HL-60 (cell line): ENCODE data around the gene TESPA1.

Experiments used
- DNase-seq, 2 experiments: peaks; one replicate each; pipeline ENCODE4 v3.0.0-alpha.2; 2010 to 2020; ENCODE audit warnings: low read depth in 1 of 2, low spot score in 1 of 2
- H3K27ac ChIP-seq: fragments of 250-450 bp; sonication (Bioruptor Pico); replicated peaks from 2 replicates; pipeline ENCODE4 v1.5.1; 2020; ENCODE audit warnings: mild to moderate bottlenecking, moderate library complexity
- H3K27me3 ChIP-seq: fragments of 250-450 bp; sonication (Bioruptor Pico); 2 replicates; pipeline ENCODE4 v1.5.1; 2021; ENCODE audit warnings: mild to moderate bottlenecking, moderate library complexity; ENCODE audit not compliant: insufficient read depth, poor library complexity, severe bottlenecking
- H3K4me3 ChIP-seq: replicated peaks from 2 replicates; pipeline ENCODE4 v1.5.1; 2011; ENCODE audit warnings: mild to moderate bottlenecking, control low read depth, low read length; ENCODE audit not compliant: insufficient read depth
- GABPA ChIP-seq: IDR thresholded peaks from 2 replicates; pipeline ENCODE4 v1.6.1; 2012; ENCODE audit warnings: low read depth
- POLR2AphosphoS5 ChIP-seq: IDR thresholded peaks from 2 replicates; pipeline ENCODE4 v1.6.1; 2012; ENCODE audit warnings: low read depth
- SPI1 ChIP-seq: IDR thresholded peaks from 2 replicates; pipeline ENCODE4 v1.6.1; 2012; ENCODE audit warnings: low read depth, mild to moderate bottlenecking, borderline replicate concordance
- TF ChIP-seq, protein P1 (sequence below): IDR thresholded peaks from 2 replicates; pipeline ENCODE4 v1.6.1; 2012; ENCODE audit warnings: low read depth; ENCODE audit not compliant: insufficient replicate concordance
- TF ChIP-seq, protein P2 (sequence below): IDR thresholded peaks from one replicate; pipeline ENCODE4 v1.5.1; 2011; ENCODE audit warnings: low read length, control low read depth, inconsistent platforms; ENCODE audit not compliant: insufficient read depth

Gene TESPA1

DNA sequence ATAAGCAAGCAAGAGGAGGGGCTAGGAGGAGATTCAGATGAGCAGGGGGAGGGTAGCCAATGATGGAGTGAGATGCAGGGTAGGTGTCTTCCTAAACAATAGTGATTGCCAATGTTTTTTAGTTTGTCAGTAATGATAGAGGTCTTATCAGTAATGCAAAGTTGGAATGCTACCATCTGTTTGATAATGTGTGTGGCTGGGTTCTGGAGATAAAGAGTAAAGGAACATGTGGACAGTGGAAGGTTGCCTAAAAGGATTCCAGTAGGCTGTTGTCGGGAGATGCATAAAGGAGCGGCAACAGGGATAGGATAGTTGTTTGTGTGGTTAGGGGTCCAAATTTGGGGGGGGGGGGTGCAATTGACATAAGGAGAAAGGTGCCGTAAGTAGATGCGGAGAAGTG, 52.5 kb downstream of the TESPA1 start:
- Histone ChIP-seq H3K4me3 (no peak overlapping the region), H3K27ac (no peak overlapping the region), H3K27me3 (no peaks in the 10 kb centered on the region)
- DNase-seq, result no peak
- TF ChIP-seq, protein P1, sequence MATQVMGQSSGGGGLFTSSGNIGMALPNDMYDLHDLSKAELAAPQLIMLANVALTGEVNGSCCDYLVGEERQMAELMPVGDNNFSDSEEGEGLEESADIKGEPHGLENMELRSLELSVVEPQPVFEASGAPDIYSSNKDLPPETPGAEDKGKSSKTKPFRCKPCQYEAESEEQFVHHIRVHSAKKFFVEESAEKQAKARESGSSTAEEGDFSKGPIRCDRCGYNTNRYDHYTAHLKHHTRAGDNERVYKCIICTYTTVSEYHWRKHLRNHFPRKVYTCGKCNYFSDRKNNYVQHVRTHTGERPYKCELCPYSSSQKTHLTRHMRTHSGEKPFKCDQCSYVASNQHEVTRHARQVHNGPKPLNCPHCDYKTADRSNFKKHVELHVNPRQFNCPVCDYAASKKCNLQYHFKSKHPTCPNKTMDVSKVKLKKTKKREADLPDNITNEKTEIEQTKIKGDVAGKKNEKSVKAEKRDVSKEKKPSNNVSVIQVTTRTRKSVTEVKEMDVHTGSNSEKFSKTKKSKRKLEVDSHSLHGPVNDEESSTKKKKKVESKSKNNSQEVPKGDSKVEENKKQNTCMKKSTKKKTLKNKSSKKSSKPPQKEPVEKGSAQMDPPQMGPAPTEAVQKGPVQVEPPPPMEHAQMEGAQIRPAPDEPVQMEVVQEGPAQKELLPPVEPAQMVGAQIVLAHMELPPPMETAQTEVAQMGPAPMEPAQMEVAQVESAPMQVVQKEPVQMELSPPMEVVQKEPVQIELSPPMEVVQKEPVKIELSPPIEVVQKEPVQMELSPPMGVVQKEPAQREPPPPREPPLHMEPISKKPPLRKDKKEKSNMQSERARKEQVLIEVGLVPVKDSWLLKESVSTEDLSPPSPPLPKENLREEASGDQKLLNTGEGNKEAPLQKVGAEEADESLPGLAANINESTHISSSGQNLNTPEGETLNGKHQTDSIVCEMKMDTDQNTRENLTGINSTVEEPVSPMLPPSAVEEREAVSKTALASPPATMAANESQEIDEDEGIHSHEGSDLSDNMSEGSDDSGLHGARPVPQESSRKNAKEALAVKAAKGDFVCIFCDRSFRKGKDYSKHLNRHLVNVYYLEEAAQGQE, result no peak
- TF ChIP-seq POLR2AphosphoS5 (no peak), SPI1 (no peak), GABPA (no peak)
- TF ChIP-seq, protein P2, sequence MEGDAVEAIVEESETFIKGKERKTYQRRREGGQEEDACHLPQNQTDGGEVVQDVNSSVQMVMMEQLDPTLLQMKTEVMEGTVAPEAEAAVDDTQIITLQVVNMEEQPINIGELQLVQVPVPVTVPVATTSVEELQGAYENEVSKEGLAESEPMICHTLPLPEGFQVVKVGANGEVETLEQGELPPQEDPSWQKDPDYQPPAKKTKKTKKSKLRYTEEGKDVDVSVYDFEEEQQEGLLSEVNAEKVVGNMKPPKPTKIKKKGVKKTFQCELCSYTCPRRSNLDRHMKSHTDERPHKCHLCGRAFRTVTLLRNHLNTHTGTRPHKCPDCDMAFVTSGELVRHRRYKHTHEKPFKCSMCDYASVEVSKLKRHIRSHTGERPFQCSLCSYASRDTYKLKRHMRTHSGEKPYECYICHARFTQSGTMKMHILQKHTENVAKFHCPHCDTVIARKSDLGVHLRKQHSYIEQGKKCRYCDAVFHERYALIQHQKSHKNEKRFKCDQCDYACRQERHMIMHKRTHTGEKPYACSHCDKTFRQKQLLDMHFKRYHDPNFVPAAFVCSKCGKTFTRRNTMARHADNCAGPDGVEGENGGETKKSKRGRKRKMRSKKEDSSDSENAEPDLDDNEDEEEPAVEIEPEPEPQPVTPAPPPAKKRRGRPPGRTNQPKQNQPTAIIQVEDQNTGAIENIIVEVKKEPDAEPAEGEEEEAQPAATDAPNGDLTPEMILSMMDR, result no peak

DNA sequence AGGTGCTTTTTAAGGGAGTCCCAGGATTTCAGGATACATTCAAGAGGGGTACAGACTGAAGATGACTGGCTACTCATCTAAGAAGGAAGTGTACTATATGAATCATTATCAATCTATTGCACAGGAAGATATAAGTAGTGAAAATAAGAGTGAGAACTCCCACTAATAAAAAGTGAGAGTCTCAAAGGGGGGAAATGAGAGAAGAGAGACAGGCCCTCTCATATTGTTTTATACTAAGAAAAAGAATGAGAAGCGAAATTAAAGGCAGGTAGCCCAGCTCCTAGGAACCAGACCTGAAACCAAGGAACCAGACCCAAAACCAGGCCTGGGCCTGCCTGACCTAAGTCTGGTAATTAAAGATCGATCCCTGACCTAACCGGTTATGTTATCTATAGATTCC, 54.6 kb downstream of the TESPA1 start:
- Histone ChIP-seq H3K27me3 (no peaks in the 10 kb centered on the region), H3K27ac (no peak overlapping the region), H3K4me3 (no peak overlapping the region)
- no peak for DNase-seq
- TF ChIP-seq GABPA (no peak), SPI1 (no peak), POLR2AphosphoS5 (no peak)
- TF ChIP-seq, protein P2, result no peak
- TF ChIP-seq, protein P1, result no peak

DNA sequence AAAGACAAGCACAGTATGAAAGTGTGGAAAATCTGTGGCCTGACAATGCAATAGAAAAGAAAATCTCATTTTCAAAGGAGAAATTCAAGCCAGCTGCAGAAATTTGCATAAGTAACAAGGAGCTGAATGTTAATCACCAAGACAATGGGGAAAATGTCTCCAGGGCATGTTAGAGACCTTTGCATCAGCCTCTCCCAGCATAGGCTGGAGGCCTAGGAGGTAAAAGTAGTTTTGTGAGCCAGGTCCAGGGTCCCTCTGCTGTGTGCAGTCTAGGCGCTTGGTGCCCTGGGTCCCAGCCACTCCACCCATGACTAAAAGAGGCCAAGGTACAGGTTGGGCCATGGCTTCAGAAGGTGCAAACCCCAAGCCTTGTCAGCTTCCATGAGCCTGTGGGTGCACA, 58.3 kb downstream of the TESPA1 start:
- Histone ChIP-seq H3K4me3 (no peak overlapping the region), H3K27ac (no peak overlapping the region), H3K27me3 (no peaks in the 10 kb centered on the region)
- no peak for TF ChIP-seq SPI1
- TF ChIP-seq, protein P2, result no peak
- no peak for TF ChIP-seq POLR2AphosphoS5
- TF ChIP-seq GABPA, result no peak
- TF ChIP-seq, protein P1, result no peak
- no peak for DNase-seq
